Sigmoid colon (tissue), 4 donors: ENCODE measurements around the gene MID1.

ENCODE experiments used
- POLR2A ChIP-seq, 2 donors: fragments of 450-650 bp; IDR thresholded peaks; one replicate each; pipeline ENCODE4 v1.6.1; 2016; ENCODE audit warnings: antibody characterized with exemption in 2 of 2, mild to moderate bottlenecking in 2 of 2, moderate library complexity in 2 of 2
- POLR2AphosphoS5 ChIP-seq, 4 donors: sonication (generic); formaldehyde crosslinking; IDR thresholded peaks; one replicate each; pipeline ENCODE4 v1.6.1; 2017; ENCODE audit warnings: antibody characterized with exemption in 4 of 4
- TF ChIP-seq, protein P1 (sequence below), 4 experiments: fragments of 450-650 bp in 3 of 4; fragments of 200-600 bp in 1 of 4; IDR thresholded peaks; one replicate each; pipeline ENCODE4 v1.5.1; 2016 to 2019; ENCODE audit warnings: antibody characterized with exemption in 4 of 4, mild to moderate bottlenecking in 3 of 4, moderate library complexity in 2 of 4

DNA sequence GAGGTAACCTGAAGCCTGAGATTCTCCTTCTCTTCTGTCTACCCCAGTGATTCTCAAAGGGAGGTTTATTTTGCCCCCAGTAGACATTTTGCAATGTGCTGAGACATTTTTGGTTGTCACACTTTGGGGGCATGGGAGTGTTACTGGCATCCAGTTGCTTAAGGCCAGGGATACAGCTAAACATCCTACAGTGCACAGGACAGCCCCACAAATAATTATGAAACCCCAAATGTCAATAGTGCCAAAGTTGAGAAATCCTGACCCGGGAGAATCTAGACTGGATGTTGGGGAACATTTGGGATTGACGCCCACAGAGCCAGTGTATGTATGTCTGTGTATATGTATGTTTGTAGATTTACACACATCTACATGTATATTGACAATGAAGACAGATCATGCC, 13.2 kb downstream of the MID1 start:
- TF ChIP-seq, protein P1, sequence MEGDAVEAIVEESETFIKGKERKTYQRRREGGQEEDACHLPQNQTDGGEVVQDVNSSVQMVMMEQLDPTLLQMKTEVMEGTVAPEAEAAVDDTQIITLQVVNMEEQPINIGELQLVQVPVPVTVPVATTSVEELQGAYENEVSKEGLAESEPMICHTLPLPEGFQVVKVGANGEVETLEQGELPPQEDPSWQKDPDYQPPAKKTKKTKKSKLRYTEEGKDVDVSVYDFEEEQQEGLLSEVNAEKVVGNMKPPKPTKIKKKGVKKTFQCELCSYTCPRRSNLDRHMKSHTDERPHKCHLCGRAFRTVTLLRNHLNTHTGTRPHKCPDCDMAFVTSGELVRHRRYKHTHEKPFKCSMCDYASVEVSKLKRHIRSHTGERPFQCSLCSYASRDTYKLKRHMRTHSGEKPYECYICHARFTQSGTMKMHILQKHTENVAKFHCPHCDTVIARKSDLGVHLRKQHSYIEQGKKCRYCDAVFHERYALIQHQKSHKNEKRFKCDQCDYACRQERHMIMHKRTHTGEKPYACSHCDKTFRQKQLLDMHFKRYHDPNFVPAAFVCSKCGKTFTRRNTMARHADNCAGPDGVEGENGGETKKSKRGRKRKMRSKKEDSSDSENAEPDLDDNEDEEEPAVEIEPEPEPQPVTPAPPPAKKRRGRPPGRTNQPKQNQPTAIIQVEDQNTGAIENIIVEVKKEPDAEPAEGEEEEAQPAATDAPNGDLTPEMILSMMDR (IDR thresholded peaks at IDR 0.05): no peak
- TF ChIP-seq POLR2A (IDR thresholded peaks at IDR 0.05) (no peak), POLR2AphosphoS5 (IDR thresholded peaks at IDR 0.05) (no peak)
